Measurements from ENCODE around the gene RGL1.

RGL1 gene

DNA sequence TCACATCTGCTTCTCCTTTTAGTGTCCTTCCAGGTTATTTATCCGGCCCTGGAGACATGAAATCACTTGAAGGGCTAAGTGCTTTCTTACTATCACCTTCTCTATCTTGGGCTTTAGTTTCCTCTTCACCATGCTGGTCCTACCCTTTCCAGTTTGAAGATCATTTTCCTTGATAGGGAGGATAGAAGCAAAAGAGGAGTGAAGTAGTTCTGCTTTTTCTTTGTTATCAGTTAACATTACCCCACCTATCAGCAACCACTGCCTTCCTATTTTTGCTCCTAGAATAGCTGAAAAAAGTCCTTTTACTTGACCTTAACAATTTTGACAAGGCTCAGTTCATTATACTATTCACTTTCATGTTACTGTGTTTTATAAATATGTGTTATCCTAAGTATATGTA, 19.4 kb downstream of the RGL1 start:
- no peak for DNase-seq

DNA sequence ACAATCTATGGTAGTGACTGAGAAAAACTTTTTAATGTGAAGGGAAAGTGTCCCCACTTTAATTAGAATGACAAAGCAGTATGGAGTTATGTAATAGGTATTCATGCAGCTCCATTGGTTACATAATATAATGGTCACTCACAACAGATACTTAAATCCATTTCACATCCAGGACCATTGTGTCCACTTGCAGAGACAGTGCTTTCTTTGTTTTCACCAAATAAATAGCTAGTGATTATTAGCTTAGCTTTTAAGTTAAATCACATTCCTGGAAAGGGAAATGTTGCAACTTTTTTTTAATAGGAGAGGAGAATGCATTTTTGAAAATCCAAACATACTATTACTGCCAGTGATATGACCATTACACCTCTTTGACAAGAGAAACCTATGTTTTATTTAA, 22.9 kb downstream of the RGL1 start:
- DNase-seq, result no peak

DNA sequence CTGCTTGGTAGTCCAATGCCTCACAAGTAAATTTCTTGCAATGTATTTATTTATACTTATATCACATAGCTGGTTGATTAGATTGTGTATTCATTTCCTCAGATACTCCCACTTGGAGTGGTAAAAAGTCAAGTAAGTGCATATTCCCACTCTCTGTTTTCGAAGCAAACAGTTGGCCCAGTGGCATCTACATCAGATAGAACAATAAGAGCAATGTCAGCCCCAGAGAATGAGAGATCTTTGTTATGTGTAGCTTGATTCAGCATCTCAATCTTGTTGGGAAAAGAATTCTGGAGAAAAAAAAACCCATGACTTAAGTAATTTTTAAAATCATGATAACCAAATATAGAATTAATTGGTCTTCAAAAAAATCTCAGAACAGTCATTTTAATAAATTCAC, 25.5 kb downstream of the RGL1 start:
- no peak for DNase-seq

- no peak for DNase-seq
Measured at GRCh38 chr1:183831311-183831710, 26.4 kb downstream of the RGL1 start.

DNA sequence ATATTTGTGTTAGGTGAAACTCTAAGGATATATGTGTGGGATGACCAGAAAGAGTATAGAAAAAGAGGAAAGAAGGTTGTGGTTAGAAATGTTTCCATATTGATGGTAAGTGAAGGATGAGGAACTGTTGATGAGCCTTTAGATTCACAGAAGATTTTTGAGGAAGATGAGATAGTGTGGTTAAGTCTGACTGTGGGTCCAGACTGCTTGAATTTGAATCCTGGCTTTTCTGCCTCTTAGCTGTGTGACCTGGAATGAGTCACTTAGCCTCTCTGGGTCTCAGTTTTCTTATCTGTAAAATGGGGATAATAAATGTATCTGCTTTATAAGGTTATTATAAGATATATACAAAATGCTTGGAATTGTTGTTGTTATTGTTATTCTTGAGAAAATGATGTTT, 27.5 kb downstream of the RGL1 start:
- DNase-seq, result no peak

DNA sequence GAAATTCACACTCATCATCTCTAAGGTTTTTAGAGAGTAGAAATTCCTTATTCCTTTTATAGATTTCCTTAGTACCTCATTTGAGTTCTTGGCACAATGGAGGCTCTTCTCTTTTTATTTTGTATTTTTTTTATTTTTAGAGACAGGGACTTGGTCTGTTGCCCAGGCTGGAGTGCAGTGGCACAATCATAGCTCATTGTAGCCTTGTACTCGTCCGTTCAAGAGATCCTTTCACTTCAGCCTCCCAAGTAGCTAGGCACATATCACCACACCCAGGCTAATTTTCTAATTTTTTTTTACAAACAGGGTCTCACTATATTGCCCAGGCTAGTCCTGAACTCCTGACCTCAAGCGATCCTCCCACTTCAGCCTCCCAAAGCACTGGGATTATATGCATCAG, 29.6 kb downstream of the RGL1 start:
- no peak for DNase-seq

DNA sequence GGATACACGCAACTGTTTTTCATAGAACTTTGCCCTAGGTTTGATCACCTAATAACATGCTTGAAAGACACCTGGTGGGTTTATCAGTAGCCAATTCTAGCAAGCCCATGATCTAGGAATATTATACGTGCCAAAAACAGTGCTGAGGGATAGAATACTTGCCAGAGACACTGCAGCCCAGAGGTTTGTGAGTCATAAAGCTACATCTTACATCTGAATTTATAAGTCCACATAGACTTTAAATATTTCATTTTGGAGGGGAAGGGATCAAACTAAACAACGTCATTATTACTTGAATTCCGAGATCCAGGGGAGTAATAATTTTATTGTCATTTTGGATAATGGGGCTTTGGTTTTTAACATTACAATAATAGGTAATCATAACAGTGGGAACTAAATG, 31.7 kb downstream of the RGL1 start:
- no peak for DNase-seq

DNA sequence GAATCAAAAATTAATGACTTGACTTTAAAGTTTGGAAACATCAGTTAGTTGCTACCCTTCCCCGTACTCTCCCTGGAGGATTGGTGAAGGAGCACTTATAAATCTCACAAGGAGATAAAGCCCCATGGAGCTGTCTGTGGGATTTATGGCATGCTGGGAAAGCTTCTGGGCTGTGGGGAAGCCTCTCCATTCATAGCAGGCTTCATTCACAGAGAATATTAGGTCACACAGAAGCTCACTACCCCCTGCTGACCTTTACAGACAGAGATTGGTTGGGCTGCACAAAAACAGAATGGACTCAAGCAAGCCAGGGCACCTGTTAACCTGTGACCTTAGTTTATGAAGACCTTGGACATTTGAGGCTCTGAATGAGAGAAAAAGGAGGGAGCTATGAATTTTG, 32.1 kb downstream of the RGL1 start:
- DNase-seq, result no peak

GRCh38 chr1:183838221-183838620, 33.3 kb downstream of the RGL1 start:
- DNase-seq, result no peak

DNA sequence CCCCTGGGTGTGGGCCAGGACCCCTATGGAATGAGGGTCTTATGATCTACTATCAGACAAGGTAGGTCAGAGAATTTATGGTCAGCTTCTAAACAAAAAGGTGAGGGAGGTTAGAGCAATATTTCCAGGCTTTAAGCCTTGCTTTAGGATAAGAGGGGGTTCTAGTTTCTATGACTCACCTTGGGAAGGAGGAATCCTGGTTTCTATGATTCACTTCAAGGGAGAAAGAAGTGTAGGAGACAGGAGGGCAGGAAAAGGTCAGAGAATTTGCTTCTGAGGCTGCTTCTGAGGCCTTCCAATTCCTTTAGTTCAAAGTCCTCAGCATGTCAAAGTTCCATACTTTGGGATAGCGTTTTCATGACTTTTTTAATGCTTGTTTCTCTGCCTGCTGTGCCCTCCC, 35.2 kb downstream of the RGL1 start:
- DNase-seq, result no peak

- no peak for DNase-seq
Measured at GRCh38 chr1:183841550-183841949, 36.6 kb downstream of the RGL1 start.

DNA sequence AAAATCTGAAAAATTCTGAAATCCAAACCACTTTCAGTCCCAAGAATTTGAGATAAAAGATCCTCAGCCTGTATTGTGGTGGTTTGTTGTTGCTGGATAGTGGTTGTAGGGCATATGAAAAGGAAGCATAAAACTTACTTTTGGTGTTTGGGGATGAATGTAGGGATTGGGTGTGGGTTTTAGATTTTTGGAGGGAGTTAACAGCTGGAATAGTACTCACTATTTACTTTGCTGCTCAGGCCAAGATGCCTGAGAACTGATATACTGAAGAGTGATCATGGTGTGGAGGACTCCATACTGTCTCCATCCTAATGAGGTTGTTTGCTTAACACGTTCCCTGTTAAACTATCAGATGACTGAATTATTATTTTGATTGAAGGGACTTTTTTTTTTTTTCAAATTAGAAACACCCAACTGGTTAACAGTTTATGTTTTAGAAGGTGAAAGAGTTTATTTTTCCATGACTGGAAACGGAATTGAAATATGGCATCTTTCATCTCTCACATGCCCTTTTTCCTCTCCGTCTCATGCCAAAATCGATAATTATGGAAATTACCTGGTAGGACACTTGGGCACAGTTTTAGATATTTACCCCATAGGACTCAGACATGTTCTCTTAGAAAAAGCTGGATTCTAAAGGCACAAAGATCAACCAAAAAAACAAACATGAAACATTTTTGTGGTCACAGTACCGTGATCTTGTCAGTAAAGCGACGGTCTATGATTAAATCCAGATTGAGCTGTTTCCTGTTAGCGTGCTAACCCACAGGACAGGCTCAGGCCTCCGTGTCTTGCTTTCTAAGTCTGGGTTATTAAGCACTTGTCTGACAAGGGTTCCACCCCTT, 37.3 kb downstream of the RGL1 start:
- DNase-seq, result no peak

GRCh38 chr1:183842795-183843144, 37.9 kb downstream of the RGL1 start:
- no peak for DNase-seq

DNA sequence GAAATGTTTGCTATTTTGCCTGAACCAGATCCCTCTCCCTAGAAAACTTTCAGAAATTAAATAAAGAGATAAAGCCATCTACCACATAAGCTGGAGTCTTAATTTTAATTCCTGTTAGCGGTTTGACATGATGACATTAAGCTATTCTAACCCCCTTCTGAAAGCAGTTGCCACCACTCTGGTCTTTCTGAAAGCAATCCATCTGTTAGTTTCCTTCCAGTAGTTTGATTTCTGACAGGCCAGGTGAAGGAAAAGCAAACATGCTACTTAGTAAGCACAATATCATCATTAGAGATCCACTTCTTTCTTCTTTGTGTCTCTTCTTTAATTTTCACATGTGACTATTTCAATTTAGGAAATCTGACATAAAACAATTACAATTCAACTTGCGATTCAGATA, 39.9 kb downstream of the RGL1 start:
- no peak for DNase-seq

- no peak for DNase-seq
Measured at GRCh38 chr1:183845681-183846080, 40.8 kb downstream of the RGL1 start.

- DNase-seq, result no peak
Measured at GRCh38 chr1:183847641-183848040, 42.7 kb downstream of the RGL1 start.

DNA sequence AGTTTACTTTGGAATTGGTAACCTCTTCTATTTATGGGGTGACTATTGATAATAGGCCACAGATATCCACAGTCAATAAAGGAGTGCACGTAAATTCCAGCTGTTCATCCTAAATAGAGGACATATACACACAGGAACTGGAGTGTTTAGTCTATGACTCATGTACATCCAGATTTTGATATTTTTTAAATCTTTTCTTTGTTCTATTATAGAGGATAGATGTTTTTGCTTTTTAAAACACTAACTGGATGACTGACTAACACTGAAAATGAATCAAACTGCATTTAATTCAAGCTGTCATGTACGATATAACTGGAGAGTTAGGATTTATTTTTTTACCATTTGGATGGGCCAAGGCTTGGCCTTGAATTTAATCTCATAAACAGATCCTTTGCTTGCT, 45.9 kb downstream of the RGL1 start:
- DNase-seq, result no peak

GRCh38 chr1:183859119-183859518, 54.2 kb downstream of the RGL1 start:
- DNase-seq, result no peak

DNA sequence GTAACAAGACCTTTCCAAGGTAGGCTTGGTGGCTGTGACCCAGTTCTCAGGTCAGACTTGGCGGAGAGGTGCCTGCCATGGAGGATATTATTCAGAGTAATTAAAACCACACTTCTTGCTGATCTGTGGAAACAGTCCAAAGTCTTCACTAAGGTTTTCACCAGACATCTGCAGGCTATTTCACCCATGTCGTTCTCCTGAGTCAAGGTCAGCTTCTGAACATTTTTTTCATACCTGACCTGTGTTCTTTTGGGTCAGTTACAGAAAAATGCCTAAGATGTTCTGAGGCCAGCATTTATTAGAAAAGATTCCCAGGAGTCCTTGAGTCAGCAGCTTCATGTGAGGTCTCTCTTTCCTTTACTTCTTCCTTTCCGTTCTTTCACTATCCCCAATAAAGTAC, 54.9 kb downstream of the RGL1 start:
- no peak for DNase-seq

- no peak for DNase-seq
Measured at GRCh38 chr1:183862967-183863366, 58.0 kb downstream of the RGL1 start.

GRCh38 chr1:183863852-183864251, 58.9 kb downstream of the RGL1 start:
- no peak for DNase-seq

DNA sequence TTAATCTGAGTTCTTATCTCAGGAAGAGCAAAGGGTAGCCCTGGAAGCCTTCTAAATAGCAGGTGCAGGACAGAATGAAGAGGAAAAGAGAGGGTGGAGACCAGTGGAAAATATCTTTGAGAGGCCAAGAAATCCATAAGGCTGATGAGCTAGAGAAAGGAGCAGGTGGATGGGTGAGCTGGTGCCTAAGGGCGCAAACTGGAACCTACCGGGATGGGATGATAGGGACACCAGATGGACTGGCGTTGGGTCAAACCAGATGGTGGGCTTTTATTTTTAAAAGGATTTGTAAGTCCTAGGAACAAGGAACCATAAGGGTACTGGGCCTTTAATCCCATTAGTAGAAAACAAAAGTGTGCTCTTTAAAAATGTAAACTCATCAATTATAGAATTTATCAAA, 59.7 kb downstream of the RGL1 start:
- no peak for DNase-seq

GRCh38 chr1:183869230-183869629, 64.3 kb downstream of the RGL1 start:
- DNase-seq, result no peak

GRCh38 chr1:183869664-183870063, 64.7 kb downstream of the RGL1 start:
- no peak for DNase-seq

GRCh38 chr1:183870351-183871077, 65.6 kb downstream of the RGL1 start:
- no peak for DNase-seq

All from SW 1271 (cell line).